Mononuclear cell (primary cell): ENCODE data around the gene PEAK1. TPM values are rescaled to one million over a fixed set of nuclear protein-coding genes. Genes with fewer than 3 reads are reported as not detected.

ENCODE experiments used
- H3K27me3 ChIP-seq: 2 replicates; pipeline ENCODE4 v1.6.0; 2011; ENCODE audit warnings: low read length, control low read depth; ENCODE audit not compliant: insufficient read depth
- H3K4me1 ChIP-seq: 2 replicates; pipeline ENCODE4 v1.5.1; 2011; ENCODE audit warnings: mild to moderate bottlenecking, low read length, control low read depth; ENCODE audit not compliant: insufficient read depth
- H3K4me3 ChIP-seq: 2 replicates; pipeline ENCODE4 v1.5.1; 2011; ENCODE audit warnings: mild to moderate bottlenecking, low read length, moderate library complexity
- H3K9me3 ChIP-seq: 2 replicates; pipeline ENCODE4 v1.5.1; 2011; ENCODE audit warnings: low read depth, mild to moderate bottlenecking, control low read depth, low read length
- total RNA-seq: library from RNA; depleted of rRNA; stranded (reverse); fragments of >200 nt; gene quantifications from one replicate; pipeline ENCODE4 v1.2.3, GENCODE V29; 2012

Gene PEAK1
- total RNA-seq, 1 donor: 10.8 TPM

DNA sequence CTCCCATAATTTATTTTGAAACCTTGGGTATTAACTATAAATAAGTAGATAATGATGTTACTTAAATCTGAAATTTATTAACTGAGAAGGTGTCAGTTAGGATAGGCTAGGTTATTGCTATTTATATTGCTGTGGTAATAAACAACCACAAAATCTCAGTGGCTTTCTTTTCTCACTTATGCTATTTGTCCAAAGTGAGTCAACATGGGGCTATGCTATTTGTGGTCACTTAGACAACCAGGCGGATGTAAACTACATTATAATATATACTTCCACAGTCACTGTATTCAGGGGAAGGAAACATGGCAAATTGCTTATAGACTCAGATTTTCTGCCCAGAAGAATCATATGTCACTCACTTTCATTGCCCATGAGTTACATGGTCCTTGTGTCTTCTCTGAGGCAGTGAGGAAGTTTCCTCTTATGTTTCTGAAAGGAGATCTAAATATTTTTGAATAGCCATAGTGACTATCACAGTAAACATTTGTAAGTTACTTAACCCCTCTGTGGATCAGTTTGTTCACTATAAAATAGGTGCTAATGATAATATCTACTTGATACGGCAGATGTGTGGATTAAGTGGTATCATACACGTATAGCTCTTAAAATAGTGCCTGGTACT is 20.6 kb upstream of the PEAK1 start:
- H3K4me3 ChIP-seq: no peak overlapping the region

DNA sequence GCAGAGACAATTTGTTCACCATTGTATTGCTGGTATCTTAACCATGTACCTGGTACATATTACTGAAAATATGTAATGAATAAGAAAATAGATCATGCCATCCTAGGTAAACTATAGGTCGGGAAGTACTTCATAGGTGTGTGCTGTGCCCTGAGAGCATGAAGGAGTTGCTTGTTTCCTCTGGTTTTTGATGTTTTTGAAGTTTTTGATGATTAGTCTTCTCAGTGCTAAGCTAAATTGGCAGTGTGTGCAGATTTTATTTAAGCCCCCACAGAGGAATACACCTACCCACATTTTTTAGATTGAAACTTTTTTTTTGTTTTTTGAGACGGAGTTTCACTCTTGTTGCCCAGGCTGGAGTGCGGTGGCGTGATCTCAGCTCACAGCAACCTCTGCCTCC is 17.4 kb upstream of the PEAK1 start:
- no peak overlapping the region for H3K4me3 ChIP-seq
- H3K4me1 ChIP-seq: peaks cover 7% of the 10 kb centered on the region
- no peaks in the 10 kb centered on the region for H3K27me3 ChIP-seq
- H3K9me3 ChIP-seq: no peaks in the 10 kb centered on the region

More for the DNA sequence above, 20.6 kb upstream of the PEAK1 start:
- no peaks in the 10 kb centered on the region for H3K9me3 ChIP-seq
- H3K27me3 ChIP-seq: no peaks in the 10 kb centered on the region
- peaks cover 12% of the 10 kb centered on the region for H3K4me1 ChIP-seq

DNA sequence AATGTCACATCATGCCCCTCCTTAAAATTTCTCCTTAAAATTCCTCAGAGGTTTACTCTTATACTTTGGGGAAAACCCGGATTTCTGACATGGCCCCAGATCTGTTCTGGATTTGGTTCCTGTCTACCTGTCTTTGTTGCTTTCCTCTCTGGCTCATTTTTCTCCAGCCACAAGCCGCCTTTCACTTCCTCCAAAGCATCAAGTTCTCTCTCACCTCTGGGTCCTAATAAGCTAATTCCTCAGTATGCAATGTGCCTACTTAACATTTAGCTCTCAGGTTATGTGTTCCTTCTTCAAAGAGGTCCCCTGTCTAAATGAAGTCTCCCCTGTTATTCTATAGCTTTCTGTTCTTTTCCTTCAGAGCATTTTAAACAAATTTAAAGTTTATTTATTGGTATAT is 16.9 kb upstream of the PEAK1 start:
- H3K4me3 ChIP-seq: no peak overlapping the region
- no peaks in the 10 kb centered on the region for H3K27me3 ChIP-seq
- no peaks in the 10 kb centered on the region for H3K9me3 ChIP-seq
- peaks cover 7% of the 10 kb centered on the region for H3K4me1 ChIP-seq

DNA sequence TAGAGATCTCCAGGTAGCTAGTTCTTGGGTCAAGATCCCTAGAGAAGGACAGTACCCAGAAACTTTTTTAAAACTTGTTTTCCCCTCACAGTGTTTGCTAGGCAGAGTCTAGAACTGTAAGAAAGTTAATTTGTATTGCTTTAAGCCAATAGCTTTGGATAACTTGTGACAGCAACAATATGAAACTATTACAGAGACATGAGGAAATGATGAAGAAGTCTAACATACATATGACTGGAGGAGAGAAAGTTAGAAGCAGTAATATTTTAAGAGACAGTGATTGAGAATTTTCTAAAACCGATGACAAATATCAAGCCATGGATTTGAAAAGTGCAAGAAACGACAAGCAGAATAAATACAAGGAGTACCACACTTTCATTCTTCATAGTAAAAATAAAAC is 10.7 kb upstream of the PEAK1 start:
- Histone ChIP-seq H3K4me3 (no peak overlapping the region), H3K27me3 (no peaks in the 10 kb centered on the region), H3K4me1 (peaks cover 3% of the 10 kb centered on the region), H3K9me3 (no peaks in the 10 kb centered on the region)

- no peaks in the 10 kb centered on the region for H3K9me3 ChIP-seq
Measured at GRCh38 chr15:77430213-77430612, 10.3 kb upstream of the PEAK1 start.

DNA sequence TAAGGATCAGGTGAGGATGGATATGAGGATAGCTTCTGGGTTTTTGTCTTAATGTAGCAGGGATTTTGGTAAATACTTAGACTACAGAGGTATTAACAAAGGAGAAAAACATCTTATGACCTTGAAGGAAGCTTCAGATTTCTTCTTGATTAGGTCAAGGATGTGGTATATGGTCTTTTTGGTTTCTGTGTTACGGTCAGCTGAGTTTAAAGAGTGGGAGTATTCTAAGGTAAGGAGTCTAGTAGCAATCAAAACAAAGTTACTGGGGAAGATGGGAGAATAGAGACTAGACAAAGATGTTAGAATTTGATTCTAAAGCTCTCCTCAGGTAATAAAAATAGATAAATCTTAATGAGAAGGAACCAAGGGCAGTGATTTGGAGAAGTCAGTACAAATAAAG is 7.0 kb upstream of the PEAK1 start:
- no peaks in the 10 kb centered on the region for H3K27me3 ChIP-seq
- H3K4me3 ChIP-seq: no peak overlapping the region
- H3K4me1 ChIP-seq: peaks cover 6% of the 10 kb centered on the region
- no peaks in the 10 kb centered on the region for H3K9me3 ChIP-seq

More at GRCh38 chr15:77430213-77430612, 10.3 kb upstream of the PEAK1 start:
- Histone ChIP-seq H3K4me3 (no peak overlapping the region), H3K27me3 (no peaks in the 10 kb centered on the region), H3K4me1 (peaks cover 3% of the 10 kb centered on the region)

DNA sequence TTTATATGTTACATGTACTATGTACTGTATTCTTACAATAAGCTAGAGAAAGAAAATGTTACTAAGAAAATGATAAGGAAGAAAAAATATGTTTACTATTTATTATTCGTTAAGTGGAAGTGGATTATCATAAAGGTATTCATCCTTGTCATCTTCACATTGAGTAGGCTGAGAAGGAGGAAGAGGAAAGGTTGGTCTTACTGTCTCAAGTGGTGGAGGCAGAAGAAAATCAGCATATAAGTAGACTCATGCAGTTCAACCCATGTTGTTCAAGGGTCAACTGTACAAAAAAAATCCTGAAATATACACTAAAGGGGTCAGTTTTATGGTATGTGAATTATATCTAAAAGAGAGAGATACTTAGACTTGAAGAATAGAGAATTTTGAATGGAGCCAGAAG is 6.5 kb upstream of the PEAK1 start:
- peaks cover 11% of the 10 kb centered on the region for H3K4me1 ChIP-seq
- no peaks in the 10 kb centered on the region for H3K27me3 ChIP-seq
- H3K9me3 ChIP-seq: no peaks in the 10 kb centered on the region
- no peak overlapping the region for H3K4me3 ChIP-seq

DNA sequence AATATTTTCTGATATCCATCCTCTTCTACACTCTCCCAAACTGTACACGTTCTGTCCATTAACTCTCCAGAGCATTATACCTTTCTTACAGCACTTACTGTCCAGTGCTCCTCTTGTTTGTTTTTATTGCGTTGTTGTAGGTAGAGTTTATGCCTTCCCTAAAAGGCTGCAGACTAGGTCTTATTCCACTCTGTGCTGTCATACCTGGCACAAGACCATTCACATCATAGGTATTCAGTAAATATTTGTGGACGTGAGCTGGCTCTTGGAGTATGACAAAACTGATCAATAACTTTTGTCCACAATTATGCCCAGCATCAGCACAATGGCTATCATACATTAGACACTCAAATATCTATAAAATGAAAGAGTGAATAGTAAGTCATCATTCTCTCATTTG is 5.2 kb upstream of the PEAK1 start:
- Histone ChIP-seq H3K27me3 (no peaks in the 10 kb centered on the region), H3K4me1 (peaks cover 11% of the 10 kb centered on the region), H3K4me3 (no peak overlapping the region), H3K9me3 (no peaks in the 10 kb centered on the region)

DNA sequence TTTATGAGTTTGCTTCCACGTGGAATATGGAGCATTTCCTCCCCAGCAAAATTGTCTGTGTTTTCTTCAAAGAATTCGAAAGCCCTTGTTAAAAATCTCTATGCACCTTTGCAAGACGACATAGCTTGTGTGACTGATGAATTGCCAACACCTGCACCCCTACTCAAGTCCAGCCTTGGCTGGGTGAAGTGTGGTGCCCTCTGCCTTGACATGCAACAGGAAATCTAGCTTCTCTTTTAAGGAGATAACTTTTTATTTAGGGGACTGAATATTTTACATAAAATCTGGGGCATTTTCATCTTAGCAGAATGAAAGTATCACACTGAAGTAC is 1.4 kb upstream of the PEAK1 start:
- Histone ChIP-seq H3K4me3 (peak overlapping the region; percentile 94), H3K27me3 (no peaks in the 10 kb centered on the region), H3K9me3 (no peaks in the 10 kb centered on the region), H3K4me1 (peaks cover 21% of the 10 kb centered on the region)

GRCh38 chr15:77420610-77421369 is 886 bp upstream of the PEAK1 start, which contains the start of gene HMG20A:
HMG20A (plus strand) TSS chr15:77420888; CDS start chr15:77458408, 37,520 bp downstream.
- Histone ChIP-seq H3K4me3 (peak within 1 kb of the TSS; percentile 94), H3K9me3 (no peaks in the 10 kb centered on the region), H3K27me3 (no peaks in the 10 kb centered on the region), H3K4me1 (peaks cover 26% of the 10 kb centered on the region)

- H3K9me3 ChIP-seq: no peaks in the 10 kb centered on the region
- no peaks in the 10 kb centered on the region for H3K27me3 ChIP-seq
- peaks cover 38% of the 10 kb centered on the region for H3K4me1 ChIP-seq
- peak overlapping the region; percentile 94 for H3K4me3 ChIP-seq
Measured at GRCh38 chr15:77418966-77419835, 703 bp downstream of the PEAK1 start.

DNA sequence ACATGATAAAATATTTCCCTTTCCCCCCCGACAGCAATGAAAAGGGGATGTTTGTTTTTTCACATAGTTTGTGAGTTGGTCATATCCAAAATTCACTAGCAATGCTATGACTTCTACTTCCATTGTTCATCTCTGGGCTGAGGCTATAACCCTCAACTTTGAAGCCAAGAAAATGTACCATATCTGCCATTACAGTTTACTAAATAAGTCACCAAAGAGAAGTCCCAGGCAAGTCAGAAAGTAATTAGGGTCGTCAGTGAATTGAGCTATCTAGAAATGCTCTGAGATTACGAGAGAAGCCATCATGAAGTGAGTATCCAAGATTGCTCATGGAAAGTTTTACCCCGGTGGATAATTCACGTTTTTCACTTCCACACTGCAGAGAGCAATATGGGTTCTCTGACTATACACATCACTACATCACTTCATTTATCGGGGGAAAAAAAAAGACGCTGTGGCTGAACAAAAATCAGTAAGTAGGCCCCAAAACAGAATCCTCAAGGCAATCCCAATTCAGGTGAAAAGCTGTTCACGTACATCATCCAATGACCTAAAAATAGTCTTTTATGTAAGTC is 1.4 kb downstream of the PEAK1 start:
- no peak overlapping the region for H3K4me3 ChIP-seq
- no peaks in the 10 kb centered on the region for H3K9me3 ChIP-seq
- no peaks in the 10 kb centered on the region for H3K27me3 ChIP-seq
- H3K4me1 ChIP-seq: peaks cover 38% of the 10 kb centered on the region

DNA sequence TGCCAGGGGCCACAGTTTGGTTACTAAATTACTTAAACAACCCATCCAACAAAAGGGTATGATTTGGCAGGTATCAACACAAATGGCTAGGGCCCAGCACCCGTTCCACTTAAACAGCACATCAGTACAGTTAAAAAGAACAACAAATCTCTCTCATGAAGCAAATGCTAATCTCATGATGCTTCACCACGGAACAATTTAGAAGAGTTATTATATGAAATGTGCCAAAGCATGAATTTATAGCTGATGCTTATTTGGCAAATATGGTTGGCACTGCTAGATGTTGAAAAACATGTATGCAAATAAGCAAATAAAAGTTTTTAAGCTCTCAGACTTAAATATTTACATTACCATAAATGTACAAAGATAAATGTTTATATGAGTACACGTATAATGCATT is 2.3 kb downstream of the PEAK1 start:
- H3K9me3 ChIP-seq: no peaks in the 10 kb centered on the region
- H3K4me3 ChIP-seq: no peak overlapping the region
- peaks cover 38% of the 10 kb centered on the region for H3K4me1 ChIP-seq
- H3K27me3 ChIP-seq: no peaks in the 10 kb centered on the region

DNA sequence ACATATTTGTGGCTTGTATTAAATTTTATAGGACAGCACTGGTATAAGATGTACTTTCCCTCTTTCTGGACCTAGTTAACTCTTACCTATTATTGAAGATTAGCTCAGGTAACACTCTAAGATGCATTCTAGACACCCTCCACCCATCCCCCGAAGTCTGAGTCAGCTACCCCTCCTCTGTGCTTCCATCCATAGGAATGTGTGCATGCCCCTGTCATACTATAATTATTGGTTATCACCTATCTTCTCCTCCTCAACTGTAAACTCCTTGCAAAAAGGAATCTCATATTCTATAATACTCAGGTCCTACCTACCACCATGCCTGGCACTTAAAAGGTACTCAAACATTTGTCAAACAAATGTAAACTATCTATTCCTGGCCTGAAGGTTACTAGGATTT is 3.0 kb downstream of the PEAK1 start:
- H3K27me3 ChIP-seq: no peaks in the 10 kb centered on the region
- no peaks in the 10 kb centered on the region for H3K9me3 ChIP-seq
- H3K4me3 ChIP-seq: no peak overlapping the region
- H3K4me1 ChIP-seq: peaks cover 35% of the 10 kb centered on the region

GRCh38 chr15:77416148-77416455 is 3.8 kb downstream of the PEAK1 start:
- no peak overlapping the region for H3K4me3 ChIP-seq
- no peaks in the 10 kb centered on the region for H3K9me3 ChIP-seq
- H3K27me3 ChIP-seq: no peaks in the 10 kb centered on the region
- peaks cover 27% of the 10 kb centered on the region for H3K4me1 ChIP-seq
